Stomach smooth muscle (tissue), 2 donors: ENCODE results near the gene KRTAP10-9.
"Not testable (repeated sequence)": the region's sequence is repeated elsewhere in the genome, so short reads cannot be mapped to it uniquely, and the experiment has no call there.

Experiments
- H3K27ac ChIP-seq: one replicate; pipeline ENCODE4 v1.7.0; 2013; ENCODE audit warnings: mild to moderate bottlenecking, low read length, inconsistent platforms
- H3K27me3 ChIP-seq, 2 donors: one replicate each; pipeline ENCODE4 v1.7.0; 2013; ENCODE audit warnings: low read length in 2 of 2; ENCODE audit not compliant: insufficient read depth in 2 of 2, control insufficient read depth in 1 of 2
- H3K36me3 ChIP-seq, 2 donors: one replicate each; pipeline ENCODE4 v1.7.0; 2013; ENCODE audit warnings: low read length in 2 of 2; ENCODE audit not compliant: control insufficient read depth in 2 of 2, insufficient read depth in 2 of 2
- H3K4me1 ChIP-seq: one replicate; pipeline ENCODE4 v1.7.0; 2013; ENCODE audit warnings: low read length; ENCODE audit not compliant: control insufficient read depth, insufficient read depth
- H3K4me3 ChIP-seq, 2 donors: one replicate each; pipeline ENCODE4 v1.7.0; 2013; ENCODE audit warnings: low read length in 2 of 2
- H3K9ac ChIP-seq, 2 donors: one replicate each; pipeline ENCODE4 v1.7.0; 2013; ENCODE audit warnings: low read length in 2 of 2, mild to moderate bottlenecking in 1 of 2
- H3K9me3 ChIP-seq, 2 donors: one replicate each; pipeline ENCODE4 v1.7.0; 2013; ENCODE audit warnings: low read length in 2 of 2; ENCODE audit not compliant: control insufficient read depth in 2 of 2
- donor health status: healthy.
- donor health status: Pancreatic carcinoma.

KRTAP10-9 gene

GRCh38 chr21:44596068-44596725 lies 30.7 kb upstream of the KRTAP10-9 start:
- Histone ChIP-seq H3K9ac (no peak overlapping the region), H3K4me1 (no peaks in the 10 kb centered on the region), H3K27me3 (peaks cover 3 to 14% of the 10 kb centered on the region in 2 donors)

GRCh38 chr21:44598061-44598460 lies 28.8 kb upstream of the KRTAP10-9 start:
- Histone ChIP-seq H3K9me3 (peaks cover 0 to 2% of the 10 kb centered on the region in 2 donors), H3K9ac (no peak overlapping the region), H3K4me1 (no peaks in the 10 kb centered on the region), H3K27me3 (peaks cover 5 to 12% of the 10 kb centered on the region in 2 donors), H3K36me3 (no peaks in the 10 kb centered on the region), H3K4me3 (no peak overlapping the region), H3K27ac (no peak overlapping the region)

More at GRCh38 chr21:44596068-44596725, 30.7 kb upstream of the KRTAP10-9 start:
- no peak overlapping the region for H3K27ac ChIP-seq
- no peaks in the 10 kb centered on the region for H3K36me3 ChIP-seq
- peaks cover 0 to 2% of the 10 kb centered on the region in 2 donors for H3K9me3 ChIP-seq
- H3K4me3 ChIP-seq: no peak overlapping the region

GRCh38 chr21:44599264-44600029 lies 27.4 kb upstream of the KRTAP10-9 start:
- Histone ChIP-seq H3K36me3 (no peaks in the 10 kb centered on the region), H3K4me1 (no peaks in the 10 kb centered on the region), H3K4me3 (no peak overlapping the region), H3K9ac (no peak overlapping the region), H3K27me3 (peaks cover 5 to 21% of the 10 kb centered on the region in 2 donors), H3K9me3 (peaks cover 0 to 2% of the 10 kb centered on the region in 2 donors), H3K27ac (no peak overlapping the region)

GRCh38 chr21:44600118-44600978 lies 26.5 kb upstream of the KRTAP10-9 start, which contains the start of gene KRTAP10-7:
Gene KRTAP10-7 (plus strand): TSS chr21:44600597. CDS start chr21:44600622, 25 bp downstream.
- H3K36me3 ChIP-seq, H3K27ac ChIP-seq, H3K9ac ChIP-seq, H3K4me3 ChIP-seq, H3K4me1 ChIP-seq, H3K9me3 ChIP-seq: not testable (repeated sequence)
- H3K27me3 ChIP-seq: peaks cover 5 to 21% of the 10 kb centered on the region in 2 donors

GRCh38 chr21:44601091-44601490 lies 25.8 kb upstream of the KRTAP10-9 start:
- not testable (repeated sequence) for H3K9ac ChIP-seq, H3K27ac ChIP-seq, H3K36me3 ChIP-seq, H3K4me3 ChIP-seq, H3K4me1 ChIP-seq, H3K9me3 ChIP-seq
- H3K27me3 ChIP-seq: peaks cover 9 to 21% of the 10 kb centered on the region in 2 donors

GRCh38 chr21:44601596-44602462 lies 25.1 kb upstream of the KRTAP10-9 start:
- H3K27ac ChIP-seq: no peak overlapping the region
- H3K9ac ChIP-seq: no peak overlapping the region
- H3K36me3 ChIP-seq: no peaks in the 10 kb centered on the region
- H3K27me3 ChIP-seq: peaks cover 5 to 21% of the 10 kb centered on the region in 2 donors
- no peaks in the 10 kb centered on the region for H3K4me1 ChIP-seq
- peaks cover 0 to 2% of the 10 kb centered on the region in 2 donors for H3K9me3 ChIP-seq
- no peak overlapping the region for H3K4me3 ChIP-seq

- H3K27me3 ChIP-seq: peaks cover 5 to 21% of the 10 kb centered on the region in 2 donors
- no peaks in the 10 kb centered on the region for H3K36me3 ChIP-seq
- no peak overlapping the region for H3K27ac ChIP-seq
- peaks cover 0 to 2% of the 10 kb centered on the region in 2 donors for H3K9me3 ChIP-seq
- H3K4me3 ChIP-seq: no peak overlapping the region
- H3K4me1 ChIP-seq: no peaks in the 10 kb centered on the region
- no peak overlapping the region for H3K9ac ChIP-seq
These were observed 24.4 kb upstream of the KRTAP10-9 start for GRCh38 chr21:44602463-44602850.

GRCh38 chr21:44603109-44603875 lies 23.6 kb upstream of the KRTAP10-9 start:
- Histone ChIP-seq H3K9ac (no peak overlapping the region), H3K4me3 (no peak overlapping the region), H3K27ac (no peak overlapping the region), H3K9me3 (no peaks in the 10 kb centered on the region), H3K4me1 (no peaks in the 10 kb centered on the region), H3K36me3 (no peaks in the 10 kb centered on the region), H3K27me3 (peaks cover 5 to 21% of the 10 kb centered on the region in 2 donors)

- Histone ChIP-seq H3K9me3 (no peaks in the 10 kb centered on the region), H3K9ac (no peak overlapping the region), H3K36me3 (no peaks in the 10 kb centered on the region), H3K27me3 (peaks cover 5 to 21% of the 10 kb centered on the region in 2 donors), H3K27ac (no peak overlapping the region), H3K4me1 (no peaks in the 10 kb centered on the region), H3K4me3 (no peak overlapping the region)
These were observed 23.0 kb upstream of the KRTAP10-9 start for GRCh38 chr21:44603911-44604310.
